SK-N-SH (cell line): ENCODE data around the gene AMELY. TPM values are rescaled to one million over a fixed set of nuclear protein-coding genes. Genes with fewer than 3 reads are reported as not detected.
"Not testable (repeated sequence)": the region's sequence is repeated elsewhere in the genome, so short reads cannot be mapped to it uniquely, and the experiment has no call there.

ENCODE experiments used
- CTCF ChIA-PET: fragments of 300-600, 350-600 bp; formaldehyde crosslinking; extraction: SDS; loops from one replicate; lab custom pipeline; 2021; lab: Yijun Ruan, JAX
- POLR2A ChIA-PET: fragments of 350-600 bp; sonication (Branson Sonifier 250); formaldehyde crosslinking; extraction: SDS; loops from one replicate; lab custom pipeline; 2020; ENCODE audit warnings: antibody characterized with exemption, inconsistent platforms; lab: Yijun Ruan, JAX
- DNase-seq: peaks from one replicate; pipeline ENCODE4 v3.0.0; 2012
- H2AFZ ChIP-seq: fragments of 200-600 bp; sonication (generic); 2 replicates; pipeline ENCODE4 v1.8.1; 2016; ENCODE audit warnings: antibody characterized with exemption, mild to moderate bottlenecking, low read depth
- H3F3A ChIP-seq: fragments of 200-600 bp; sonication (generic); replicated peaks from 2 replicates; pipeline ENCODE3; 2016; ENCODE audit warnings: antibody characterized with exemption, mild to moderate bottlenecking; ENCODE audit not compliant: insufficient read depth
- H3K27ac ChIP-seq, 2 experiments: fragments of 200-500 bp in 1 of 2; fragments of 200-600 bp in 1 of 2; sonication (Bioruptor generic) in 1 of 2; sonication (generic), shearing (Covaris generic) in 1 of 2; 2 replicates each; pipeline versions ENCODE4 v1.5.1 to v1.6.1; 2014 to 2016; ENCODE audit warnings: low read depth in 2 of 2, inconsistent platforms in 1 of 2, low read length in 1 of 2, mild to moderate bottlenecking in 1 of 2, mixed read lengths in 1 of 2
- H3K27me3 ChIP-seq: fragments of 200-600 bp; sonication (generic), shearing (Covaris generic); 2 replicates; pipeline ENCODE4 v1.6.1; 2016; ENCODE audit warnings: mixed run types; ENCODE audit not compliant: insufficient read depth
- H3K36me3 ChIP-seq, 2 experiments: fragments of 200-500 bp in 1 of 2; fragments of 200-600 bp in 1 of 2; sonication (Bioruptor generic) in 1 of 2; sonication (generic) in 1 of 2; replicated peaks in 1 of 2; 2 replicates each; pipeline versions ENCODE3 to v1.5.1; 2014 to 2016; ENCODE audit warnings: low read length in 1 of 2, mild to moderate bottlenecking in 1 of 2; ENCODE audit not compliant: insufficient read depth in 2 of 2, control insufficient read depth in 1 of 2
- H3K4me1 ChIP-seq, 2 experiments: fragments of 200-500 bp in 1 of 2; fragments of 200-600 bp in 1 of 2; sonication (Bioruptor generic) in 1 of 2; sonication (generic), shearing (Covaris generic) in 1 of 2; 2 replicates each; pipeline versions ENCODE4 v1.5.1 to v1.6.1; 2014 to 2016; ENCODE audit warnings: low read depth in 1 of 2, low read length in 1 of 2, mixed run types in 1 of 2; ENCODE audit not compliant: insufficient read depth in 2 of 2, control insufficient read depth in 1 of 2
- H3K4me2 ChIP-seq: fragments of 200-600 bp; sonication (generic), shearing (Covaris generic); 2 replicates; pipeline ENCODE4 v1.6.1; 2017; ENCODE audit warnings: mixed run types
- H3K4me3 ChIP-seq, 2 experiments: fragments of 200-500 bp in 1 of 2; fragments of 200-600 bp in 1 of 2; sonication (Bioruptor generic) in 1 of 2; sonication (generic), shearing (Covaris generic) in 1 of 2; 2 replicates each; pipeline versions ENCODE4 v1.5.1 to v1.8.1; 2014 to 2016; ENCODE audit warnings: low read depth in 2 of 2, inconsistent platforms in 1 of 2, low read length in 1 of 2, mild to moderate bottlenecking in 1 of 2, mixed read lengths in 1 of 2, moderate library complexity in 1 of 2
- H3K79me2 ChIP-seq: fragments of 200-600 bp; sonication (generic); 2 replicates; pipeline ENCODE4 v1.8.1; 2017; ENCODE audit warnings: mild to moderate bottlenecking; ENCODE audit not compliant: insufficient read depth
- H3K9ac ChIP-seq: fragments of 200-600 bp; sonication (generic); 2 replicates; pipeline ENCODE4 v1.6.1; 2017; ENCODE audit warnings: mixed run types
- H3K9me2 ChIP-seq: fragments of 200-600 bp; sonication (generic); 2 replicates; pipeline ENCODE4 v1.6.1; 2017; ENCODE audit warnings: mixed run types
- H3K9me3 ChIP-seq: fragments of 200-600 bp; sonication (generic); 2 replicates; pipeline ENCODE4 v1.6.1; 2017; ENCODE audit warnings: mixed run types, mild to moderate bottlenecking, moderate library complexity
- H4K20me1 ChIP-seq: fragments of 200-600 bp; sonication (generic); 2 replicates; pipeline ENCODE4 v1.6.1; 2017; ENCODE audit warnings: mild to moderate bottlenecking, mixed run types; ENCODE audit not compliant: insufficient read depth
- CHD2 ChIP-seq: fragments of 150-350 bp; IDR thresholded peaks from 2 replicates; pipeline ENCODE4 v1.6.1; 2018; ENCODE audit warnings: low read length; ENCODE audit not compliant: partially characterized antibody
- CTCF ChIP-seq: fragments of 200-600 bp; sonication (generic); IDR thresholded peaks from 2 replicates; pipeline ENCODE4 v1.6.1; 2017; ENCODE audit warnings: antibody characterized with exemption, mild to moderate bottlenecking, moderate library complexity
- ELF1 ChIP-seq: IDR thresholded peaks from 2 replicates; pipeline ENCODE4 v1.4.0; 2012
- EZH2phosphoT487 ChIP-seq: fragments of 200-600 bp; sonication (generic); IDR thresholded peaks from 2 replicates; pipeline ENCODE4 v1.6.1; 2017; ENCODE audit warnings: low read depth, mixed run types, mild to moderate bottlenecking, antibody characterized with exemption, moderate library complexity, borderline replicate concordance
- FOSL2 ChIP-seq: IDR thresholded peaks from 2 replicates; pipeline ENCODE4 v1.4.0; 2012; ENCODE audit warnings: low read depth, mild to moderate bottlenecking, moderate library complexity, borderline replicate concordance
- FOXJ3 ChIP-seq: sonication (generic); formaldehyde crosslinking; IDR thresholded peaks from 2 replicates; pipeline ENCODE4 v1.5.1; 2020; ENCODE audit warnings: mild to moderate bottlenecking, missing genetic modification reagents
- GATA2 ChIP-seq: sonication (generic); formaldehyde crosslinking; IDR thresholded peaks from 2 replicates; pipeline ENCODE4 v1.5.0; 2020; ENCODE audit warnings: mild to moderate bottlenecking, missing genetic modification reagents
- JUND ChIP-seq: IDR thresholded peaks from 2 replicates; pipeline ENCODE4 v1.4.0; 2012
- MAX ChIP-seq: IDR thresholded peaks from 2 replicates; pipeline ENCODE4 v1.4.0; 2012; ENCODE audit warnings: low read depth
- MXI1 ChIP-seq: IDR thresholded peaks from 2 replicates; pipeline ENCODE4 v1.6.1; 2012; ENCODE audit warnings: mild to moderate bottlenecking, low read depth, low read length, improper control_type of control experiment
- NFIC ChIP-seq: IDR thresholded peaks from 2 replicates; pipeline ENCODE4 v1.4.0; 2012; ENCODE audit warnings: borderline replicate concordance
- SIN3A ChIP-seq: IDR thresholded peaks from 2 replicates; pipeline ENCODE4 v1.6.1; 2012; ENCODE audit warnings: low read depth, mild to moderate bottlenecking, low read length, moderate library complexity, borderline replicate concordance
- SMC3 ChIP-seq: IDR thresholded peaks from 2 replicates; pipeline ENCODE4 v1.6.1; 2012; ENCODE audit warnings: low read depth, low read length, improper control_type of control experiment
- TAF1 ChIP-seq: IDR thresholded peaks from 2 replicates; pipeline ENCODE4 v1.6.1; 2012; ENCODE audit warnings: low read depth, mild to moderate bottlenecking, low read length, moderate library complexity, borderline replicate concordance
- TCF12 ChIP-seq: IDR thresholded peaks from 2 replicates; pipeline ENCODE4 v1.4.0; 2012
- TEAD4 ChIP-seq: IDR thresholded peaks from 2 replicates; pipeline ENCODE4 v1.4.0; 2012; ENCODE audit warnings: mild to moderate bottlenecking, borderline replicate concordance; ENCODE audit not compliant: insufficient read depth
- USF1 ChIP-seq: IDR thresholded peaks from 2 replicates; pipeline ENCODE4 v1.4.0; 2012; ENCODE audit warnings: low read depth, borderline replicate concordance
- USF2 ChIP-seq: fragments of 150-350 bp; IDR thresholded peaks from 2 replicates; pipeline ENCODE4 v1.6.1; 2017; ENCODE audit warnings: antibody characterized with exemption, low read length, low read depth, borderline replicate concordance
- YY1 ChIP-seq: IDR thresholded peaks from 2 replicates; pipeline ENCODE4 v1.4.0; 2012; ENCODE audit warnings: low read depth, mild to moderate bottlenecking
- ZBTB33 ChIP-seq: IDR thresholded peaks from 2 replicates; pipeline ENCODE4 v1.4.0; 2012; ENCODE audit warnings: low read depth, borderline replicate concordance
- WGBS: methylation state at CpG from one replicate; pipeline ENCODE4 v1.1.6; 2017; ENCODE audit warnings: low lambda C conversion rate; 5-methylcytosine and 5-hydroxymethylcytosine counted together
- polyA plus RNA-seq, 3 experiments: library from polyadenylated mRNA; depleted of rRNA; stranded (reverse); fragments of >200 nt; gene quantifications; 2 replicates each; pipeline ENCODE4 v1.2.3, GENCODE V29; 2012

Gene AMELY
- polyA plus RNA-seq, 1 of the 3 experiments (the other 2 are of a cell fraction) = not detected

GRCh38 chrY:6909118-6909521, 2.4 kb downstream of the AMELY start:
- no peaks in the 10 kb centered on the region for H3K4me1 ChIP-seq
- no peaks in the 10 kb centered on the region for H3F3A ChIP-seq
- H3K9ac ChIP-seq = no peak overlapping the region
- CTCF ChIA-PET = no interaction called here
- H3K4me2 ChIP-seq = no peak overlapping the region
- no peaks in the 10 kb centered on the region for H4K20me1 ChIP-seq
- no peak overlapping the region for H2AFZ ChIP-seq
- no CpG with 5 or more reads among the region's 14 CpGs for WGBS
- no peaks in the 10 kb centered on the region for H3K9me2 ChIP-seq
- no peaks in the 10 kb centered on the region for H3K27me3 ChIP-seq
- no peak overlapping the region for H3K4me3 ChIP-seq
- H3K79me2 ChIP-seq = no peaks in the 10 kb centered on the region
- no peaks in the 10 kb centered on the region for H3K36me3 ChIP-seq
- no peak overlapping the region for H3K27ac ChIP-seq
- no peak for DNase-seq
- H3K9me3 ChIP-seq = no peaks in the 10 kb centered on the region
- TF ChIP-seq CHD2 = no peak
- TF ChIP-seq NFIC = no peak
- TF ChIP-seq USF1 = no peak
- no peak for TF ChIP-seq FOXJ3
- no peak for TF ChIP-seq JUND
- TF ChIP-seq YY1 = no peak
- no peak for TF ChIP-seq MAX
- TF ChIP-seq TEAD4 = no peak
- no peak for TF ChIP-seq SMC3
- no peak for TF ChIP-seq SIN3A
- TF ChIP-seq FOSL2 = no peak
- no peak for TF ChIP-seq TCF12
- no peak for TF ChIP-seq TAF1
- no peak for TF ChIP-seq EZH2phosphoT487
- no peak for TF ChIP-seq ZBTB33
- no peak for TF ChIP-seq USF2
- TF ChIP-seq GATA2 = no peak
- TF ChIP-seq MXI1 = no peak
- no peak for TF ChIP-seq CTCF
- TF ChIP-seq ELF1 = no peak
- POLR2A ChIA-PET = no interaction called here

- DNase-seq, H3F3A ChIP-seq, H4K20me1 ChIP-seq, CTCF ChIA-PET, H3K4me2 ChIP-seq, H3K36me3 ChIP-seq, H3K9me3 ChIP-seq, H3K4me1 ChIP-seq, H3K9me2 ChIP-seq, H2AFZ ChIP-seq, POLR2A ChIA-PET, H3K27me3 ChIP-seq, H3K9ac ChIP-seq, H3K79me2 ChIP-seq, H3K27ac ChIP-seq, H3K4me3 ChIP-seq: not testable (repeated sequence)
- WGBS = no CpG with 5 or more reads among the region's 6 CpGs
Observed at GRCh38 chrY:6908021-6908420, 3.5 kb downstream of the AMELY start.
